Activated CD4-positive, alpha-beta T cell treated with anti-CD3 and anti-CD28 coated beads, Interleukin-2, amount 50 U/mL, for 1 hour (primary cell): ENCODE results near the gene NPIPB8.
"Not testable (repeated sequence)": the region's sequence is repeated elsewhere in the genome, so short reads cannot be mapped to it uniquely, and the experiment has no call there.

Experiments used
- DNase-seq: peaks from one replicate; pipeline ENCODE4 v3.0.0-alpha.2; 2020

The NPIPB8 gene

DNA sequence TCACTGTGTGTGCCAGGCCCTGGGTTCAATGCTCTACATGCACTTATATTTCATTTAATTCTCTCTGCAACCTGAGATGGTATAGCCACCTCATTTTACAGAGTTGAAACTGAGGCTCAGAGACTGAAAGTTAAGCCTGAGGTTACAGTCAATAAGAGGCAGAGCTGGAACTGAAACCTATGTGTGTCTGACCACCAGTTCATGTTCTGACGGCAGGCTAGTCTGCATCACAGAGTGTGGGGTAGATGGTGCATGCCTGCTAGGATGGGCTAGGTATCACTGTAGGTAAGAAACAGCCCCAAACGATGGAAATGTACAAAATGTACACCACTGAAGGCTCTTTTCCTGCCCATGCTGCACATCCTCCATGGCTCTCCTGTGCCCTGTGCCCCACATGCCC, 2.1 kb downstream of the NPIPB8 start:
- not testable (repeated sequence) for DNase-seq

DNA sequence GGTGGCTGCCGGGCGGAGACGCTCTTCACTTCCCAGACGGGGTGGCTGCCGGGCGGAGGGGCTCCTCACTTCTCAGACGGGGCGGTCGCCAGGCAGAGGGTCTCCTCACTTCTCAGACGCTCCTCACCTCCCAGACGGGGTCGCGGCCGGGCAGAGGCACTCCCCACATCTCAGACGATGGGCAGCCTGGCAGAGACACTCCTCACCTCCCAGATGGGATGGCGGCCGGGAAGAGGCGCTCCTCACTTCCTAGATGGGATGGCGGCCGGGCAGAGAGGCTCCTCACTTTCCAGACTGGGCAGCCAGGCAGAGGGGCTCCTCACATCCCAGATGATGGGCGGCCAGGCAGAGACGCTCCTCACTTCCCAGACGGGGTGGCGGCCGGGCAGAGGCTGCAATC, 28.4 kb downstream of the NPIPB8 start:
- not testable (repeated sequence) for DNase-seq

DNA sequence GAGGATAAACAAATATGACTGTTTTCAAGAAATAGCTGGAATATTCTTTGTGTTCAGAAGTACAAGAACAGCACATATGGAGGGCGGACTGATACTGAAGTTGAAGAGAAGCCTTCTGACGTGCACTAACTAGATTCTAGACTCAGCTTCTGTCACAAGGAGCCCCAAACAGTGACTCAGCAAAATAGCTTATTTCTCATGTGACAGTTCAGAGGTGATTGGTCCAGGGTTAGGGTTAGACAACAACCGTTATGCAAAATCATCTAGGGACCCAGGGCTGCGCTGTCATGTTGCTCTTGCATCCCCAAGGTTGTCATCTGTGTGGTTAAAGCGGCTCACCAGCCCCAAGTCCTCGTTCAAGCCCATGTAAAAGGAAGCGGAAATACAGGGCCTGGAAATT, 29.6 kb downstream of the NPIPB8 start:
- not testable (repeated sequence) for DNase-seq

DNA sequence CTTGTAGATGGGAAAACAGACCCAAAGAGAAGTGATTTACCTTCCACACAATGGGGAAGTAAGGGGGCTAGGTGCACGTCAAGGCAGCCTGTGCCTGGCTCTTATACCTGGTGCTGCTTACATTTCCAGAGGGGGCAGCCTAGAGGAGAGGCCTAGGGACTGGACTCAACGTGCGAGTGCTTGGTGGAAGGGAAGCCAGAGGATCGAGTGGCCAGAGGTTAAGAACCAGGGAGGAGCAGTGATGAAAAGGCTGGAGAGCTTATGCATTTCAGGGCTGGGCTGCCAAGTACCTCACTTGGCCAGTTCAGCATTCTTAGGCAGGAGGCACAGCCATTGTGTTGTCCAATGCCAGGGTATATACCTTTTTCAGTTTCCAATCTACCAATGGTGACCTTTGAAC, 30.3 kb downstream of the NPIPB8 start:
- not testable (repeated sequence) for DNase-seq

DNA sequence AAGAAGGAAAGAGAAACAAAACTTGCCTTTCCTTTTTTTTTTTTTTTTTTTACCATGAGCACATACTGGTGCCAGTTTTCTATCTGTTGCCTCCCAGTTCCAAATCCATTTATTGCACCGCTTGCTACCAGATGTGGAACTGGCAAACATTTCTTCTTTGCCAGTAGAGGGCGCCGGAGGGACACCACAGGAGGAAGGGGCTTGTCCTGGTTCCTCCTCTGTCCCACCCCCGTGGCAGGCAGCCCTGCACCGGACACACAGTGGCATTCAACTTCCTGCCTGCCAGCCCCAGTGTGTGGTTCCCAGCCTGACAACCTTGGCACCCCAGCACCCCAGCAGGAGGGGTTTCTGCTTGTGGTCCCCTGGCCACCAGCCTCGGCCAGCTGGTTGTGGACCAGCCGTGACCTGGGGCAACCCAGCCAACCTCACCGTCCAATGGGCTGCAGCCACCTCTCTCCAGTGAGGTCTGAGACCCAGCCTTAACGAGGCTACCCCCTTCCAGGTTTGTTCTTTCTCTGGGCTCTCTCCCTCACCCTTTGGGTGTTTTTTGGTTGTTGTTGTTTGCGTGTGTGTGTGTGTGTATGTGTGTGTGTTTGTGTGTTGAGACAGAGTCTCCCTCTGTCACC, 50.6 kb downstream of the NPIPB8 start:
- DNase-seq, result not testable (repeated sequence)

DNA sequence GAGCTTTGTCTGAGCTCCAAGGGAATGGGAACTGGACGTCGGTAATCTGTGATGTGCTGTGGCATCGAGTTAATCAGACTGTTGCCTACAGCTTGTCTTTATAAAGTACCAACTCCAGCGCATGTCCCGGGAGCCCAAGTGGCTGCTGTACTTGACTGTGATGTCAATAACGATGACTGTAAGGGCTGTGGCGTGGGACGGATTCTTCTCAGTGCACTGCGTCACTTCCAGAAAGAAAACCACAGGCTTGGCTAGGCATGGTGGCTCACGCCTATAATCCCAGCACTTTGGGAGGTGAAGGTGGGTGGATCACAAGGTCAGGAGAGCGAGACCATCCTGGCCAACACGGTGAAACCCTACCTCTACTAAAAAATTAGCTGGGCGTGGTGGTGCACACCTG, 51.6 kb downstream of the NPIPB8 start:
- DNase-seq, result not testable (repeated sequence)

DNA sequence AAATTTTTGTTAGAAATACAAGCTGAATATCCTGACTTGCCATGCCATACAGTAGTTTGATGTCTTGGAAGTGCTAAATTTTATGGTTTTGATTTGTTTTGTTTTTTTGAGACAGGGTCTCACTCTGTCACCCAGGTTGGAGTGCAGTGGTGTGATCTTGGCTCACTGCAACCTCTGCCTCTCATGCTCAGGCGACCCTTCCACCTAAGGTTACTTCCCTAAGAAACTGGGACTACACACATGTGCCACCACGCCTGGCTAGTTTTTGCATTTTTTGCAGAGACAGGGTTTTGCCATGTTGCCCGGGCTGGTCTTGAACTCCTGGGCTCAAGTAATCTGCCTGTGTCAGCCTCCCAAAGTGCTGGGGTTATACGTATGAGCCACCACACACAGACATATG, 53.9 kb downstream of the NPIPB8 start:
- DNase-seq, result not testable (repeated sequence)

DNA sequence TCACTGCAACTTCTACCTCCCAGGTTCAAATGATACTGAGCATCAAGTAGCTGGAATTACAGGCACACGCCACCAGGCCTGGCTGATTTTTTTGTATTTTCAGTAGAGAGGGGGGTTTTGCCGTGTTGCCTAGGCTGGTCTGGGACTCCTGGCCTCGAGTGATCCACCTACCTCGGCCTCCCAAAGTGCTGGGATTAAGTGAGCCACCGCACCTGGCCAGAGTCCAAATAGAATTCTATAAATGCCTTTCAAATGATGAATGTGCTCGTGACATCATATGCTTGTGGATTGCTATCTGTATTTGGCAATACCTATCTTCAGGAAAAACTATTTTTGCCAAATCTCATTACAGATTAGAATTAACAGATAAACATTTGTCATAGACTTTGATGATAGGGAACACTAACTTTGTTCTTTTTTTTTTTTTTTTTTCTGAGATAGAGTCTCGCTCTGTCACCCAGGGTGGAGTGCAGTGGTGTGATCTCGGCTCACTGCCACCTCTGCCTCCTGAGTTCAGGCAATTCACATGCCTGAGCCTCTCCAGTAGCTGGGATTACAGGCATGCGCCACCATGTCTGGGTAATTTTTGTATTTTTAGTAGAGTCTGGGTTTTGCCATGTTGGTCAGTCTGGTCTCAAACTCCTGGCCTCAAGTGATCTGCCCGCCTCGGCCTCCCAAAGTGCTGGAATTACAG, 55.5 kb downstream of the NPIPB8 start:
- not testable (repeated sequence) for DNase-seq

DNA sequence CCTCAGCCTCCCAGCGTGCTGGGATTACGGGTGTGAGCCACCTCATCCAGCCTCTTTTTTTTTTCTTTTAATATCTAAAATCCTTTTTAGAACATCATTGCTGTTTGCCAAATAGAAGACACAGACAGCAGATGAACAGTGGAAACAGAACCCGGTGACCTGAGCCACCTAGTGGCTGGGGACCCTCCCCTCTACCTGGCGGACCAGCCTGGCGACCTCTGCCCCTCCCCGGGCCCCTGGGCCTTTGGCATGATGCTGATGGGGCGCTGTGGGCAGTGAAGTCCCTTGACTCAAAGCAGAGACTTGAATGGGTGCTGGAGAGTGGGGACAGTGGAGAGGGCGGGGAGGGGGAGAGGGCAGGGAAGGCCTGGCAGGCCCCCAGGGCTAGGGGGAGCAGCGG, 61.9 kb downstream of the NPIPB8 start:
- not testable (repeated sequence) for DNase-seq

DNA sequence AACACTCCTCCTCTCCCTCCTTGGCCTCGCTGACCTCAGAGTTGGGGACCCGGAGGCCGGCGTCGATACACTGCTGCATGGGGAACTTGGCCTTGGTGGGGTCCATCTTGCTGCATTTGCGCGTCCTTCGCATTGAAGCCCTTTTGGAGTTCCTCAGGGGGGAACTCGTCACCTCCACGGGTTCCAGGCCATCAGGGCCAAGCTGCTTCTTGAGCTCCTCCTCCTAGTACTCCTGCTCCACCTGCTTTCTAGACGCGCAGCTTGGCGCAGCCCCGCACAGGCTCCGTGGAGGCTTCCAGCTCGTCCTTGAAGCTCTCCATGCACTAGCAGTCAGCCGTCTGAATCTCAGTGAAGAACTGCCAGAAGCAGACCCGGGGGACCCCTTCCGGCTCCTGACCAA, 62.5 kb downstream of the NPIPB8 start:
- DNase-seq, result not testable (repeated sequence)

DNA sequence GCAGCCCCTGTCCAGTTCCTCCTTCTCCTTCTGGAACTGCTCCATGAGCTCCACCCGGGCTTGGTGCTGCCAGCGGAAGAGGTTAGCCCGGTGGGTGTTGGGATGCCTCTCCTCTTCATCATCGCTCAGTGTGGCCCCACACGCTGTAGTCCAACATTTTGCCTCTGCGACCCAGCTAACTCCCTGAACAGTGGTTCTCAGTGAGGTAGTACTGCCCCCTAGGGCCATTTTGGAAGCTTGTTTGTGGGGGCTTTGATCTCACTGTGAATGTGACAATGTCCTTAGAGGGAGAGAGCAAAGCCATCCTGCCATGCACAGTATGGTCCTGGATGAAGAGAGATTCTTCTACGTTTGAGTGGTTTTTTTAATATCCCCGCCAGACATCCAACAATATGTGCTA, 63.5 kb downstream of the NPIPB8 start:
- DNase-seq, result not testable (repeated sequence)

DNA sequence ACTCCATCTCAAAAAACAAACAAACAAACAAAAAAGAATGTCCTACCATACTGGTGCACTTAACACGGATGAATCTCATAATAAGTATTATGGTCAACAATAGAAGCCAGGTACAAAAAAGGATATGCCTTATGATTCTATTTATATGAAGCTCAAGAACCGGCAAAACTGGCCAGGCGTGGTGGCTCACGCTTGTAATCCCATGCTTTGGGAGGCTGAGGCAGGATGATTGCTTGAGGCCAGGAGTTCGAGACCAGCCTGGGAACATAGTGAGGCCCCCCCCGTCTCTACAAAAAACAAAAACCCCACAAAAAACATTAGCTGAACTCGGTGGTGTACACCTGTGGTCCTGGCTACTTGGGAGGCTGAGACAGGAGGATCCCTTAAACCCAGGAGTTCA, 66.4 kb downstream of the NPIPB8 start:
- DNase-seq, result not testable (repeated sequence)
